ENCODE measurements around the gene ZFYVE21. TPM values are rescaled to one million over a fixed set of nuclear protein-coding genes. Genes with fewer than 3 reads are reported as not detected.
"Not testable (repeated sequence)": the region's sequence is repeated elsewhere in the genome, so short reads cannot be mapped to it uniquely, and the experiment has no call there.

The ZFYVE21 gene
- total RNA-seq, 4 donors from 2014 or later: 168 to 190 (median 177) TPM

GRCh38 chr14:103773521-103773920 lies 57.9 kb downstream of the ZFYVE21 start:
- no peaks in the 10 kb centered on the region for H3K27me3 ChIP-seq
- 70% methylated on average over 2 of the region's 2 CpGs for WGBS
- H3K9me3 ChIP-seq: no peaks in the 10 kb centered on the region
- no peaks in the 10 kb centered on the region for H3K4me1 ChIP-seq
- TF ChIP-seq POLR2AphosphoS5 (IDR thresholded peaks at IDR 0.05) (no peak), POLR2A (IDR thresholded peaks at IDR 0.05) (no peak), EP300 (IDR thresholded peaks at IDR 0.05) (no peak)
- TF ChIP-seq, protein P1, sequence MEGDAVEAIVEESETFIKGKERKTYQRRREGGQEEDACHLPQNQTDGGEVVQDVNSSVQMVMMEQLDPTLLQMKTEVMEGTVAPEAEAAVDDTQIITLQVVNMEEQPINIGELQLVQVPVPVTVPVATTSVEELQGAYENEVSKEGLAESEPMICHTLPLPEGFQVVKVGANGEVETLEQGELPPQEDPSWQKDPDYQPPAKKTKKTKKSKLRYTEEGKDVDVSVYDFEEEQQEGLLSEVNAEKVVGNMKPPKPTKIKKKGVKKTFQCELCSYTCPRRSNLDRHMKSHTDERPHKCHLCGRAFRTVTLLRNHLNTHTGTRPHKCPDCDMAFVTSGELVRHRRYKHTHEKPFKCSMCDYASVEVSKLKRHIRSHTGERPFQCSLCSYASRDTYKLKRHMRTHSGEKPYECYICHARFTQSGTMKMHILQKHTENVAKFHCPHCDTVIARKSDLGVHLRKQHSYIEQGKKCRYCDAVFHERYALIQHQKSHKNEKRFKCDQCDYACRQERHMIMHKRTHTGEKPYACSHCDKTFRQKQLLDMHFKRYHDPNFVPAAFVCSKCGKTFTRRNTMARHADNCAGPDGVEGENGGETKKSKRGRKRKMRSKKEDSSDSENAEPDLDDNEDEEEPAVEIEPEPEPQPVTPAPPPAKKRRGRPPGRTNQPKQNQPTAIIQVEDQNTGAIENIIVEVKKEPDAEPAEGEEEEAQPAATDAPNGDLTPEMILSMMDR (IDR thresholded peaks at IDR 0.05): no peak
- peaks cover 6% of the 10 kb centered on the region for H3K36me3 ChIP-seq
- no peak overlapping the region for H3K4me3 ChIP-seq
- DNase-seq (ENCODE audit: low spot score in 2 of 2): no peak
- H3K27ac ChIP-seq: no peak overlapping the region

- Histone ChIP-seq H3K4me3 (no peak overlapping the region), H3K36me3 (peaks cover 9% of the 10 kb centered on the region), H3K27me3 (no peaks in the 10 kb centered on the region), H3K27ac (no peak overlapping the region), H3K9me3 (no peaks in the 10 kb centered on the region), H3K4me1 (no peaks in the 10 kb centered on the region)
- no peak for DNase-seq (ENCODE audit: low spot score in 2 of 2)
- 87% methylated on average over 7 of the region's 7 CpGs for WGBS
- TF ChIP-seq, protein P1 (IDR thresholded peaks at IDR 0.05): no peak
- TF ChIP-seq POLR2AphosphoS5 (IDR thresholded peaks at IDR 0.05): no peak
- TF ChIP-seq POLR2A (IDR thresholded peaks at IDR 0.05): no peak
- TF ChIP-seq EP300 (IDR thresholded peaks at IDR 0.05): no peak
These were observed 59.9 kb downstream of the ZFYVE21 start for GRCh38 chr14:103775506-103775905.

GRCh38 chr14:103776319-103776718 lies 60.7 kb downstream of the ZFYVE21 start:
- H3K36me3 ChIP-seq: not testable (repeated sequence)

GRCh38 chr14:103782376-103782775 lies 66.8 kb downstream of the ZFYVE21 start:
- WGBS: 46% methylated on average over 2 of the region's 2 CpGs
- Histone ChIP-seq H3K4me1 (no peaks in the 10 kb centered on the region), H3K36me3 (peaks cover 21% of the 10 kb centered on the region), H3K27me3 (no peaks in the 10 kb centered on the region), H3K9me3 (no peaks in the 10 kb centered on the region), H3K27ac (no peak overlapping the region), H3K4me3 (no peak overlapping the region)
- TF ChIP-seq POLR2AphosphoS5 (IDR thresholded peaks at IDR 0.05) (no peak), POLR2A (IDR thresholded peaks at IDR 0.05) (no peak), EP300 (IDR thresholded peaks at IDR 0.05) (no peak)
- TF ChIP-seq, protein P1 (IDR thresholded peaks at IDR 0.05): no peak
- DNase-seq (ENCODE audit: low spot score in 2 of 2): no peak

More at GRCh38 chr14:103776319-103776718, 60.7 kb downstream of the ZFYVE21 start:
- not testable (repeated sequence) for H3K27me3 ChIP-seq; DNase-seq (ENCODE audit: low spot score in 2 of 2); H3K4me1 ChIP-seq; H3K27ac ChIP-seq; H3K4me3 ChIP-seq; H3K9me3 ChIP-seq
- WGBS: 96% methylated on average over 6 of the region's 6 CpGs

Other genes with a start within 250 kb of the ZFYVE21 start
- 100 to 1,000 TPM; 107 to 172 (median 128) TPM for gene CKB, start 193.0 kb upstream of the ZFYVE21 start, total RNA-seq
- gene TRMT61A, start 186.6 kb upstream of the ZFYVE21 start, total RNA-seq: 10 to 100 TPM; 15.9 to 21.9 (median 18.5) TPM
- gene BAG5, start 153.2 kb upstream of the ZFYVE21 start, total RNA-seq: 10 to 100 TPM; 30.2 to 55.1 (median 39.9) TPM
- gene COA8, start 152.8 kb upstream of the ZFYVE21 start, total RNA-seq: 10 to 100 TPM; 17.1 to 30.3 (median 21.9) TPM
- 100 to 1,000 TPM; 195 to 421 (median 214) TPM for gene KLC1, start 86.6 kb upstream of the ZFYVE21 start, total RNA-seq
- gene XRCC3, start 359 bp upstream of the ZFYVE21 start, total RNA-seq: 10 to 100 TPM in 3 of 4 donors, 1 to 10 TPM in 1; 7.5 to 20.5 (median 19.5) TPM
- gene PPP1R13B, start 131.8 kb downstream of the ZFYVE21 start, total RNA-seq: 10 to 100 TPM; 21.7 to 51.6 (median 36.4) TPM
- gene TDRD9, start 212.6 kb downstream of the ZFYVE21 start, total RNA-seq: 1 to 10 TPM in 2 of 4 donors, not detected in 2; 1.0 to 1.7 TPM
- gene RD3L, start 226.7 kb downstream of the ZFYVE21 start, total RNA-seq: not detected